8988T (cell line): ENCODE measurements around the gene ZNF700.
"Not testable (repeated sequence)": the region's sequence is repeated elsewhere in the genome, so short reads cannot be mapped to it uniquely, and the experiment has no call there.

ENCODE experiments used
- DNase-seq: peaks from one replicate; pipeline ENCODE4 v3.0.0; 2011

ZNF700 gene

GRCh38 chr19:11991921-11992320 lies 67.0 kb downstream of the ZNF700 start:
- not testable (repeated sequence) for DNase-seq

GRCh38 chr19:11995174-11995573 lies 70.3 kb downstream of the ZNF700 start:
- no peak for DNase-seq
